H4 (cell line): Measurements from ENCODE around the gene AKAIN1. TPM values are rescaled to one million over a fixed set of nuclear protein-coding genes. Genes with fewer than 3 reads are reported as not detected.

Experiments used
- DNase-seq: peaks from one replicate; pipeline ENCODE4 v3.0.0-alpha.2; 2015; ENCODE audit warnings: low spot score
- total RNA-seq: library from RNA; depleted of rRNA; stranded (reverse); fragments of >200 nt; shearing (Covaris generic); gene quantifications from 2 replicates; pipeline ENCODE4 v1.2.3, GENCODE V29; 2014; rRNA removed

Gene AKAIN1
- total RNA-seq, 1 experiment from 2014 or later = not detected

GRCh38 chr18:5093902-5094301 is 103.2 kb downstream of the AKAIN1 start:
- no peak for DNase-seq

Other genes with a start within 250 kb of the AKAIN1 start
- 17.6 and 18.0 TPM in 2 replicates for gene ZBTB14, start 98.5 kb upstream of the AKAIN1 start, total RNA-seq